HAP-1 (cell line): ENCODE measurements around the gene KIFC3.
A peak's percentile ranks its signal among the peaks of the same experiment; 100 is the strongest.
"Not testable (repeated sequence)": the region's sequence is repeated elsewhere in the genome, so short reads cannot be mapped to it uniquely, and the experiment has no call there.

Experiments used
- DNase-seq, 2 experiments: peaks; one replicate each; pipeline ENCODE4 v3.0.0-alpha.2; 2016 to 2020; ENCODE audit warnings: low spot score in 2 of 2
- H3K27me3 ChIP-seq: fragments of 250-450 bp; sonication (Bioruptor Pico); 2 replicates; pipeline ENCODE4 v1.5.1; 2020; ENCODE audit warnings: low read depth, mild to moderate bottlenecking, moderate library complexity
- H3K36me3 ChIP-seq: fragments of 250-450 bp; sonication (Bioruptor Pico); replicated peaks from 2 replicates; pipeline ENCODE4 v1.5.1; 2020; ENCODE audit warnings: mild to moderate bottlenecking
- H3K4me1 ChIP-seq: fragments of 250-450 bp; sonication (Bioruptor Pico); 2 replicates; pipeline ENCODE4 v1.5.1; 2020; ENCODE audit warnings: mild to moderate bottlenecking
- H3K4me3 ChIP-seq: fragments of 250-450 bp; sonication (Bioruptor Pico); 2 replicates; pipeline ENCODE4 v1.5.1; 2020; ENCODE audit warnings: mild to moderate bottlenecking, moderate library complexity
- H3K9me3 ChIP-seq: fragments of 250-450 bp; sonication (Bioruptor Pico); 2 replicates; pipeline ENCODE4 v1.5.1; 2020; ENCODE audit warnings: mild to moderate bottlenecking, moderate library complexity
- in situ Hi-C: fragments of 300-500 bp; cut with MboI; formaldehyde crosslinking; loops from 3 replicates; pipeline ENCODE4 v1.14.3; 2020; ENCODE audit warnings: low sequenced_read_pairs, inconsistent platforms, mixed read lengths

The KIFC3 gene

GRCh38 chr16:57817680-57818079 lies 15.4 kb upstream of the KIFC3 start:
- no peak for DNase-seq
- Histone ChIP-seq H3K27me3 (no peaks in the 10 kb centered on the region), H3K9me3 (no peaks in the 10 kb centered on the region), H3K36me3 (no peaks in the 10 kb centered on the region), H3K4me1 (no peaks in the 10 kb centered on the region), H3K4me3 (no peak overlapping the region)
- in situ Hi-C loops: no loop called here

GRCh38 chr16:57815987-57816745 lies 13.9 kb upstream of the KIFC3 start:
- no peaks in the 10 kb centered on the region for H3K27me3 ChIP-seq
- no peak for DNase-seq
- no peaks in the 10 kb centered on the region for H3K9me3 ChIP-seq
- in situ Hi-C loops: no loop called here
- no peaks in the 10 kb centered on the region for H3K4me1 ChIP-seq
- H3K4me3 ChIP-seq: no peak overlapping the region
- H3K36me3 ChIP-seq: no peaks in the 10 kb centered on the region

GRCh38 chr16:57814896-57815295 lies 12.6 kb upstream of the KIFC3 start:
- DNase-seq: no peak
- Histone ChIP-seq H3K27me3 (no peaks in the 10 kb centered on the region), H3K9me3 (no peaks in the 10 kb centered on the region), H3K36me3 (no peaks in the 10 kb centered on the region), H3K4me1 (no peaks in the 10 kb centered on the region), H3K4me3 (no peak overlapping the region)
- in situ Hi-C loops: no loop called here

GRCh38 chr16:57813466-57813865 lies 11.2 kb upstream of the KIFC3 start:
- Histone ChIP-seq H3K9me3 (no peaks in the 10 kb centered on the region), H3K36me3 (no peaks in the 10 kb centered on the region), H3K27me3 (no peaks in the 10 kb centered on the region), H3K4me1 (peaks cover under 1% of the 10 kb centered on the region; the same call in 1 of the 2 replicates), H3K4me3 (no peak overlapping the region)
- no peak for DNase-seq
- in situ Hi-C loops: no loop called here

GRCh38 chr16:57811340-57811739 lies 9.0 kb upstream of the KIFC3 start:
- in situ Hi-C loops, H3K36me3 ChIP-seq, H3K9me3 ChIP-seq, H3K4me1 ChIP-seq, H3K4me3 ChIP-seq, DNase-seq, H3K27me3 ChIP-seq: not testable (repeated sequence)

GRCh38 chr16:57810197-57811031 lies 8.1 kb upstream of the KIFC3 start:
- no peaks in the 10 kb centered on the region for H3K9me3 ChIP-seq
- H3K4me1 ChIP-seq: peaks cover 3% of the 10 kb centered on the region; the same call in 1 of the 2 replicates
- DNase-seq: peak in 1 of 2 experiments; percentile 37
- in situ Hi-C loops: no loop called here
- H3K4me3 ChIP-seq: no peak overlapping the region
- H3K27me3 ChIP-seq: no peaks in the 10 kb centered on the region
- H3K36me3 ChIP-seq: no peaks in the 10 kb centered on the region

GRCh38 chr16:57809276-57810196 lies 7.2 kb upstream of the KIFC3 start:
- Histone ChIP-seq H3K4me1 (peaks cover 3% of the 10 kb centered on the region; the same call in 1 of the 2 replicates), H3K9me3 (no peaks in the 10 kb centered on the region), H3K36me3 (no peaks in the 10 kb centered on the region), H3K4me3 (no peak overlapping the region), H3K27me3 (no peaks in the 10 kb centered on the region)
- no peak for DNase-seq
- in situ Hi-C loops: no loop called here

GRCh38 chr16:57808589-57809228 lies 6.4 kb upstream of the KIFC3 start:
- Histone ChIP-seq H3K9me3 (no peaks in the 10 kb centered on the region), H3K4me3 (no peak overlapping the region; the same call in 1 of the 2 replicates), H3K36me3 (no peaks in the 10 kb centered on the region)

GRCh38 chr16:57807968-57808528 lies 5.8 kb upstream of the KIFC3 start:
- Histone ChIP-seq H3K9me3 (no peaks in the 10 kb centered on the region), H3K4me3 (no peak overlapping the region; the same call in 1 of the 2 replicates), H3K36me3 (no peaks in the 10 kb centered on the region), H3K27me3 (no peaks in the 10 kb centered on the region), H3K4me1 (peaks cover 3% of the 10 kb centered on the region; the same call in 1 of the 2 replicates)
- peak; percentile 74 to 87 for DNase-seq
- in situ Hi-C loops: no loop called here

More at GRCh38 chr16:57808589-57809228, 6.4 kb upstream of the KIFC3 start:
- in situ Hi-C loops: no loop called here
- Histone ChIP-seq H3K27me3 (no peaks in the 10 kb centered on the region), H3K4me1 (peaks cover 3% of the 10 kb centered on the region; the same call in 1 of the 2 replicates)
- no peak for DNase-seq

- H3K4me1 ChIP-seq: peaks cover 7% of the 10 kb centered on the region
- in situ Hi-C loops: no loop called here
- DNase-seq: no peak
Observed at GRCh38 chr16:57807252-57807967, 5.1 kb upstream of the KIFC3 start.

GRCh38 chr16:57805176-57805575 lies 2.9 kb upstream of the KIFC3 start:
- no peaks in the 10 kb centered on the region for H3K27me3 ChIP-seq
- peaks cover 9% of the 10 kb centered on the region for H3K4me1 ChIP-seq
- no peaks in the 10 kb centered on the region for H3K9me3 ChIP-seq
- no peak for DNase-seq
- in situ Hi-C loops: no loop called here
- H3K36me3 ChIP-seq: no peaks in the 10 kb centered on the region
- H3K4me3 ChIP-seq: no peak overlapping the region

More at GRCh38 chr16:57807252-57807967, 5.1 kb upstream of the KIFC3 start:
- no peak overlapping the region for H3K4me3 ChIP-seq
- no peaks in the 10 kb centered on the region for H3K36me3 ChIP-seq
- H3K9me3 ChIP-seq: no peaks in the 10 kb centered on the region
- H3K27me3 ChIP-seq: no peaks in the 10 kb centered on the region

- Histone ChIP-seq H3K36me3 (no peaks in the 10 kb centered on the region), H3K4me1 (peaks cover 9% of the 10 kb centered on the region), H3K27me3 (no peaks in the 10 kb centered on the region), H3K4me3 (no peak overlapping the region), H3K9me3 (no peaks in the 10 kb centered on the region)
- DNase-seq: no peak
- in situ Hi-C loops: no loop called here
Observed at GRCh38 chr16:57804111-57804837, 2.0 kb upstream of the KIFC3 start.
